Mesothelial cell of epicardium (in vitro differentiated cells): ENCODE results near the gene PCDHGB6. TPM values are rescaled to one million over a fixed set of nuclear protein-coding genes. Genes with fewer than 3 reads are reported as not detected.

Experiments
- DNase-seq, 2 experiments: peaks; one replicate each; pipeline ENCODE4 v3.0.0; 2021; ENCODE audit warnings: low spot score in 2 of 2; ENCODE audit not compliant: unreplicated experiment in 2 of 2
- H3K27ac Mint-ChIP-seq: 2 replicates; pipeline ENCODE4 v1.8.0; 2021; ENCODE audit warnings: mixed read lengths
- H3K27me3 Mint-ChIP-seq: 2 replicates; pipeline ENCODE4 v1.8.0; 2021; ENCODE audit warnings: low read depth, mixed read lengths
- H3K36me3 Mint-ChIP-seq: 2 replicates; pipeline ENCODE4 v1.8.0; 2021; ENCODE audit warnings: mixed read lengths
- H3K4me1 Mint-ChIP-seq: 2 replicates; pipeline ENCODE4 v1.8.0; 2021; ENCODE audit warnings: mixed read lengths
- H3K4me3 Mint-ChIP-seq: 2 replicates; pipeline ENCODE4 v1.8.0; 2021; ENCODE audit warnings: mild to moderate bottlenecking, moderate library complexity, mixed read lengths
- H3K9me3 Mint-ChIP-seq: 2 replicates; pipeline ENCODE4 v1.8.0; 2021; ENCODE audit warnings: mixed read lengths
- total RNA-seq: library from RNA; stranded (reverse); gene quantifications from 3 replicates; pipeline ENCODE4 v1.2.1, GENCODE V29; 2021
- TF ChIP-seq, protein P1 (sequence below): fragments of 200-600 bp; sonication (generic); IDR thresholded peaks from one replicate; pipeline ENCODE4 v1.5.0; 2021; ENCODE audit warnings: antibody characterized with exemption; ENCODE audit not compliant: unreplicated experiment

The PCDHGB6 gene
- total RNA-seq, 1 donor from 2014 or later, result 75.7 TPM

DNA sequence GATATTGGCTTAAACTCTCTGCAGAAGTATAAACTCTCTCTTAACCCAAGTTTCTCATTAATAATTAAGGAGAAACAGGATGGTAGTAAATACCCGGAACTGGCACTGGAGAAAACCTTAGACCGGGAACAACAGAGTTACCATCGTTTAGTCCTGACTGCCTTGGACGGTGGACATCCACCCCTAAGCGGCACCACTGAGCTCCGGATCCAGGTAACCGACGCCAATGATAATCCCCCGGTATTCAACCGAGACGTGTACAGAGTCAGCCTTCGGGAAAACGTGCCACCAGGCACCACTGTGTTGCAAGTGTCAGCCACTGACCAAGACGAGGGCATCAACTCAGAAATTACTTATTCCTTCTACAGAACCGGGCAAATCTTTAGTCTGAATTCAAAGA lies 9.2 kb upstream of the PCDHGB6 start:
- TF ChIP-seq, protein P1, sequence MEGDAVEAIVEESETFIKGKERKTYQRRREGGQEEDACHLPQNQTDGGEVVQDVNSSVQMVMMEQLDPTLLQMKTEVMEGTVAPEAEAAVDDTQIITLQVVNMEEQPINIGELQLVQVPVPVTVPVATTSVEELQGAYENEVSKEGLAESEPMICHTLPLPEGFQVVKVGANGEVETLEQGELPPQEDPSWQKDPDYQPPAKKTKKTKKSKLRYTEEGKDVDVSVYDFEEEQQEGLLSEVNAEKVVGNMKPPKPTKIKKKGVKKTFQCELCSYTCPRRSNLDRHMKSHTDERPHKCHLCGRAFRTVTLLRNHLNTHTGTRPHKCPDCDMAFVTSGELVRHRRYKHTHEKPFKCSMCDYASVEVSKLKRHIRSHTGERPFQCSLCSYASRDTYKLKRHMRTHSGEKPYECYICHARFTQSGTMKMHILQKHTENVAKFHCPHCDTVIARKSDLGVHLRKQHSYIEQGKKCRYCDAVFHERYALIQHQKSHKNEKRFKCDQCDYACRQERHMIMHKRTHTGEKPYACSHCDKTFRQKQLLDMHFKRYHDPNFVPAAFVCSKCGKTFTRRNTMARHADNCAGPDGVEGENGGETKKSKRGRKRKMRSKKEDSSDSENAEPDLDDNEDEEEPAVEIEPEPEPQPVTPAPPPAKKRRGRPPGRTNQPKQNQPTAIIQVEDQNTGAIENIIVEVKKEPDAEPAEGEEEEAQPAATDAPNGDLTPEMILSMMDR, result no peak
- Mint-ChIP-seq H3K4me3 (no peak overlapping the region), H3K36me3 (peaks cover 46% of the 10 kb centered on the region), H3K9me3 (peaks cover 50% of the 10 kb centered on the region), H3K4me1 (no peaks in the 10 kb centered on the region), H3K27ac (no peak overlapping the region), H3K27me3 (no peaks in the 10 kb centered on the region)
- DNase-seq, result no peak

DNA sequence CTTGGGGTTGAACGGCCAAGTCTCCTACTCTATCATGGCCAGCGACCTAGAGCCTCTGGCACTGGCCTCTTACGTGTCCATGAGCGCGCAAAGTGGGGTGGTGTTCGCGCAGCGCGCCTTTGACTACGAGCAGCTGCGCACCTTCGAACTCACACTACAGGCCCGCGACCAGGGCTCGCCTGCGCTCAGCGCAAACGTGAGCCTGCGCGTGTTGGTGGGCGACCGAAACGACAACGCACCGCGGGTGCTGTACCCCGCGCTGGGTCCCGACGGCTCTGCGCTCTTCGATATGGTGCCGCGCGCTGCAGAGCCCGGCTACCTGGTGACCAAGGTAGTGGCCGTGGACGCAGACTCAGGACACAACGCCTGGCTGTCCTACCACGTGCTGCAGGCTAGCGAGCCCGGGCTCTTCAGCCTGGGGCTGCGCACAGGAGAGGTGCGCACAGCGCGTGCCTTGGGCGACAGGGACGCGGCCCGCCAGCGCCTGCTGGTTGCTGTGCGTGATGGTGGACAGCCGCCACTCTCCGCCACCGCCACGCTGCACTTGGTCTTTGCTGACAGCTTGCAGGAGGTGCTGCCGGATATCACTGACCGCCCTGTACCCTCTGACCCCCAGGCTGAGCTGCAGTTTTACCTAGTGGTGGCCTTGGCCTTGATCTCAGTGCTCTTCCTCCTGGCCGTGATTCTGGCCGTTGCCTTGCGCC lies 8.1 kb upstream of the PCDHGB6 start:
- DNase-seq, result no peak
- no peak overlapping the region for H3K27ac Mint-ChIP-seq
- TF ChIP-seq, protein P1, result no peak
- H3K4me3 Mint-ChIP-seq, result no peak overlapping the region
- H3K27me3 Mint-ChIP-seq, result no peaks in the 10 kb centered on the region
- H3K4me1 Mint-ChIP-seq, result no peaks in the 10 kb centered on the region
- H3K9me3 Mint-ChIP-seq, result peaks cover 51% of the 10 kb centered on the region
- H3K36me3 Mint-ChIP-seq, result peaks cover 48% of the 10 kb centered on the region

DNA sequence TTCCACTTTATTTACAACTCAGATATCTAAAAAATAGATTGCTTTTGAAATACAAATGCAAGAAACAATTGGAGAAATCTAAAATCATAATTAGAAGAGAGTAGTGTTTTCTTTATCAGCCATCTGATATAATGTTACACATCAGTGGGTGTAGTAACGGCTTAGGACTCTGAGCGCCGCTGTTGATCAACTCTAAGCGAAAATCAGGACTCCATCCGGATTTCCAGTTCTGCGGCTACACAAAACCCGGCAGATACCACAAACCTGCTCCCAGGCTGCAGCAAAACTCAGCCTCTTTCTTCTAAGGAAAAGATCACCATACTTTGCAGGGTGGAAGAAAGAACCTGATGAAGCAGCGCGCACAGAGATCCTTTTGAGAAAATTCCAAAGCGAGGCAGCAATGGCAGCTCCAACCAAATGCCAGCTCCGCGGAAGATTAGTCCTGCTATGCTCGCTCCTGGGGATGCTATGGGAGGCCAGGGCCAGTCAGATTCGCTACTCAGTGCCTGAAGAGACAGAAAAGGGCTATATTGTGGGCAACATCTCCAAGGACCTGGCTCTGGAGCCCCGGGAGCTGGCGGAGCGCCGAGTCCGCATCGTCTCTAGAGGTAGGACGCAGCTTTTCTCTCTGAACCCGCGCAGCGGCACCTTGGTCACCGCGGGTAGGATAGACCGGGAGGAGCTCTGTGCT lies 5.1 kb upstream of the PCDHGB6 start, which contains the start of gene PCDHGA9:
Gene PCDHGA9 (plus strand): TSS at position 226 of the 691 bp plus-strand sequence. CDS start 175 bp downstream, at position 401.
- no peaks in the 10 kb centered on the region for H3K4me1 Mint-ChIP-seq
- peaks cover 48% of the 10 kb centered on the region for H3K9me3 Mint-ChIP-seq
- TF ChIP-seq, protein P1, result no peak
- H3K27me3 Mint-ChIP-seq, result no peaks in the 10 kb centered on the region
- H3K36me3 Mint-ChIP-seq, result peaks cover 50% of the 10 kb centered on the region
- no peak for DNase-seq
- no peak within 1 kb of the TSS for H3K27ac Mint-ChIP-seq
- H3K4me3 Mint-ChIP-seq, result no peak within 1 kb of the TSS

DNA sequence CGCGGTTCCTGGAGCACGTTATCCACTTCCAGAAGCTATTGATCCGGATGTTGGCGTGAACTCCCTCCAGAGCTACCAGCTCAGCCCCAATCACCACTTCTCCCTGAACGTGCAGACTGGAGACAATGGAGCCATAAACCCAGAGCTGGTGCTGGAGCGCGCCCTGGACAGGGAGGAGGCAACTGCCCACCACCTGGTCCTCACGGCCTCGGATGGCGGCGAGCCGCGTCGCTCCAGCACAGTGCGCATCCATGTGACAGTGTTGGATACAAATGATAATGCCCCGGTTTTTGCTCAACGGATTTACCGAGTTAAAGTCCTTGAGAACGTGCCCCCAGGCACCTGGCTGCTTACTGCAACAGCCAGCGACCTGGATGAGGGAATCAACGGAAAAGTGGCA lies 4.4 kb upstream of the PCDHGB6 start:
- TF ChIP-seq, protein P1, result no peak
- no peak for DNase-seq
- Mint-ChIP-seq H3K4me3 (no peak overlapping the region), H3K27ac (no peak overlapping the region), H3K9me3 (peaks cover 52% of the 10 kb centered on the region), H3K36me3 (peaks cover 56% of the 10 kb centered on the region), H3K4me1 (peaks cover 2% of the 10 kb centered on the region), H3K27me3 (no peaks in the 10 kb centered on the region)

DNA sequence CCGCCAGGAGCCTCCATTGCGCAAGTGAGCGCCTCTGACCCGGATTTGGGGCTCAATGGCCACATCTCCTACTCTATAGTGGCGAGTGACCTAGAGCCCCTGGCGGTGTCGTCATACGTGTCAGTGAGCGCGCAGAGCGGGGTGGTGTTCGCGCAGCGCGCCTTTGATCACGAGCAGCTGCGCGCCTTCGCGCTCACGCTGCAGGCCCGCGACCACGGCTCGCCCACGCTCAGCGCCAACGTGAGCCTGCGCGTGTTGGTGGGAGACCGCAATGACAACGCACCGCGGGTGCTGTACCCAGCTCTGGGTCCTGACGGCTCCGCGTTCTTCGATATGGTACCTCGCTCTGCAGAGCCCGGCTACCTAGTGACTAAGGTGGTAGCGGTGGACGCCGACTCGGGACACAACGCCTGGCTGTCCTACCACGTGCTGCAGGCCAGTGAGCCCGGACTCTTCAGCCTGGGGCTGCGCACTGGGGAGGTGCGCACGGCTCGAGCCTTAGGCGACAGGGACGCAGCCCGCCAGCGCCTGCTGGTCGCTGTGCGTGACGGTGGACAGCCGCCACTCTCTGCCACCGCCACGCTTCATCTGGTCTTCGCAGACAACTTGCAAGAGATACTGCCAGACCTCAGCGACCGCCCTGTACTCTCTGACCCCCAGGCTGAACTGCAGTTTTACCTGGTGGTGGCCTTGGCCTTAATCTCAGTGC lies 1.9 kb downstream of the PCDHGB6 start:
- Mint-ChIP-seq H3K4me3 (no peak overlapping the region), H3K4me1 (peaks cover 19% of the 10 kb centered on the region), H3K27me3 (no peaks in the 10 kb centered on the region), H3K27ac (no peak overlapping the region), H3K36me3 (peaks cover 66% of the 10 kb centered on the region), H3K9me3 (peaks cover 46% of the 10 kb centered on the region)
- DNase-seq, result no peak
- TF ChIP-seq, protein P1, result no peak
